ENCODE data around the gene MMP1. TPM values are rescaled to one million over a fixed set of nuclear protein-coding genes. Genes with fewer than 3 reads are reported as not detected.

The MMP1 gene
- total RNA-seq, 1 experiment from 2014 or later, result not detected

- Histone ChIP-seq H2BK120ac (ENCODE audit: low read depth, low read length, poor library complexity, severe bottlenecking) (no peak overlapping the region), H4K5ac (ENCODE audit: insufficient read length, low read depth, low read length) (no peak overlapping the region), H3K9ac (ENCODE audit: extremely low read depth, insufficient read length, low read length) (no peak overlapping the region), H3K14ac (ENCODE audit: insufficient read depth, low read length) (no peak overlapping the region), H2AK5ac (ENCODE audit: insufficient read length, low read length) (no peak overlapping the region), H4K8ac (replicated peaks; ENCODE audit: insufficient read length, low read depth, low read length) (no peak overlapping the region), H3K27ac (ENCODE audit: insufficient read length, low read depth, low read length) (no peak overlapping the region), H3K23me2 (ENCODE audit: insufficient read length, low read depth, low read length, poor library complexity, severe bottlenecking) (no peaks in the 10 kb centered on the region), H3K23ac (ENCODE audit: insufficient read length, low read depth, low read length) (no peak overlapping the region), H4K91ac (ENCODE audit: insufficient read length, low read depth, low read length) (no peak overlapping the region), H2BK12ac (ENCODE audit: insufficient read length, low read depth, low read length) (no peak overlapping the region), H3K4me2 (ENCODE audit: insufficient read depth, insufficient read length, low read length) (no peak overlapping the region), H3K27me3 (ENCODE audit: insufficient read depth, low read length) (no peaks in the 10 kb centered on the region), H2AFZ (ENCODE audit: low read length) (no peak overlapping the region), H3K56ac (ENCODE audit: insufficient read length, low read depth, low read length) (no peak overlapping the region), H3K79me2 (ENCODE audit: insufficient read depth, low read length) (no peaks in the 10 kb centered on the region), H4K20me1 (ENCODE audit: control insufficient read depth, insufficient read depth, insufficient read length) (no peaks in the 10 kb centered on the region), H3K4ac (ENCODE audit: low read depth, low read length) (no peak overlapping the region), H2BK20ac (ENCODE audit: low read depth, low read length, poor library complexity, severe bottlenecking) (no peak overlapping the region), H3T11ph (ENCODE audit: low read length) (no peak overlapping the region), H2BK15ac (ENCODE audit: low read depth, low read length) (no peak overlapping the region), H3K9me3 (ENCODE audit: control insufficient read depth, low read depth, low read length) (no peaks in the 10 kb centered on the region), H3K4me1 (ENCODE audit: insufficient read depth, low read length) (no peaks in the 10 kb centered on the region), H3K18ac (ENCODE audit: insufficient read length, low read depth, low read length) (no peak overlapping the region), H3K79me1 (ENCODE audit: insufficient read depth, low read depth, low read length, poor library complexity, severe bottlenecking) (no peaks in the 10 kb centered on the region), H2BK5ac (ENCODE audit: insufficient read length, low read length) (no peak overlapping the region)
- Mint-ChIP-seq H3K4me3 (no peak overlapping the region), H3K27me3 (ENCODE audit: low read depth) (no peaks in the 10 kb centered on the region; the same call in 1 of the 2 replicates), H3K27ac (no peak overlapping the region), H3K36me3 (ENCODE audit: insufficient read depth in 1 of 3, low read depth in 3 of 3) (no peaks in the 10 kb centered on the region), H3K4me1 (peaks cover 0 to 6% of the 10 kb centered on the region in 2 experiments; a peak in 2 of 4 replicates), H3K9me3 (no peaks in the 10 kb centered on the region)
- no CpG with 5 or more reads among the region's 2 CpGs for WGBS (ENCODE audit: extremely low coverage, insufficient read length, low lambda C conversion rate)
- TF ChIP-seq CTCF (conservative IDR thresholded peaks at IDR 0.05), result no peak
- no peak for DNase-seq
Observed at GRCh38 chr11:102802341-102802740, 4.4 kb upstream of the MMP1 start.
